ENCODE results near the gene TTBK2.

The TTBK2 gene

GRCh38 chr15:42750306-42750705 is 170.3 kb downstream of the TTBK2 start:
- DNase-seq = no peak

GRCh38 chr15:42749266-42749665 is 171.3 kb downstream of the TTBK2 start:
- no peak for DNase-seq

GRCh38 chr15:42744195-42744594 is 176.4 kb downstream of the TTBK2 start:
- DNase-seq = no peak

- no peak for DNase-seq
Measured at GRCh38 chr15:42742149-42742548, 178.4 kb downstream of the TTBK2 start.

GRCh38 chr15:42741710-42742109 is 178.9 kb downstream of the TTBK2 start:
- no peak for DNase-seq

GRCh38 chr15:42737529-42738328 is 182.8 kb downstream of the TTBK2 start:
- DNase-seq = no peak

- peak; percentile 81 to 85 for DNase-seq
Measured at GRCh38 chr15:42736793-42737528, 183.6 kb downstream of the TTBK2 start, which contains the start of gene CDAN1. CDAN1 (minus strand) TSS chr15:42737128; CDS start chr15:42737102, 26 bp downstream.

- DNase-seq = no peak
Measured at GRCh38 chr15:42736178-42736792, 184.3 kb downstream of the TTBK2 start.

- no peak for DNase-seq
Measured at GRCh38 chr15:42735382-42736165, 185.0 kb downstream of the TTBK2 start.

- DNase-seq = no peak
Measured at GRCh38 chr15:42734076-42734672, 186.4 kb downstream of the TTBK2 start.

GRCh38 chr15:42733027-42733426 is 187.6 kb downstream of the TTBK2 start:
- DNase-seq = no peak

- no peak for DNase-seq
Measured at GRCh38 chr15:42732095-42732827, 188.3 kb downstream of the TTBK2 start.

- no peak for DNase-seq
Measured at GRCh38 chr15:42731461-42731860, 189.1 kb downstream of the TTBK2 start.

- no peak for DNase-seq
Measured at GRCh38 chr15:42730536-42730935, 190.0 kb downstream of the TTBK2 start.

- no peak for DNase-seq
Measured at GRCh38 chr15:42730135-42730534, 190.4 kb downstream of the TTBK2 start.

GRCh38 chr15:42729409-42729808 is 191.2 kb downstream of the TTBK2 start:
- no peak for DNase-seq

- DNase-seq = no peak
Measured at GRCh38 chr15:42728972-42729371, 191.6 kb downstream of the TTBK2 start.

- DNase-seq = no peak
Measured at GRCh38 chr15:42728560-42728959, 192.0 kb downstream of the TTBK2 start.

- no peak for DNase-seq
Measured at GRCh38 chr15:42727750-42728381, 192.7 kb downstream of the TTBK2 start.

GRCh38 chr15:42726114-42726513 is 194.5 kb downstream of the TTBK2 start:
- DNase-seq = peak; percentile 6 to 29

GRCh38 chr15:42725331-42725903 is 195.2 kb downstream of the TTBK2 start:
- no peak for DNase-seq
